H1 (cell line): ENCODE measurements around the gene MYLK4. TPM values are rescaled to one million over a fixed set of nuclear protein-coding genes. Genes with fewer than 3 reads are reported as not detected.

Experiments used
- CTCF ChIA-PET: fragments of 300-600 bp; sonication (Branson Sonifier 250); formaldehyde crosslinking; loops from one replicate; lab custom pipeline; 2021; ENCODE audit not compliant: partially characterized antibody; lab: Charles Lee
- POLR2A ChIA-PET: fragments of 300-600 bp; sonication (Branson Sonifier 250); formaldehyde crosslinking; loops from one replicate; lab custom pipeline; 2021; ENCODE audit warnings: inconsistent platforms; ENCODE audit not compliant: partially characterized antibody; lab: Charles Lee
- DNase-seq, 2 experiments: peaks; one replicate each; pipeline versions ENCODE4 v3.0.0 to v3.0.0-alpha.2; 2010 to 2022; ENCODE audit warnings: low spot score in 2 of 2, low read depth in 1 of 2, mixed read lengths in 1 of 2
- FAIRE-seq: peaks from 2 replicates; lab custom pipeline; 2011; peaks lifted over from hg19 to GRCh38; lab: Jason Lieb, UNC
- H2AFZ ChIP-seq: 2 replicates; pipeline ENCODE4 v1.8.1; 2012; ENCODE audit warnings: low read length, inconsistent platforms
- H2AK5ac ChIP-seq: 2 replicates; pipeline ENCODE4 v1.6.1; 2013; ENCODE audit warnings: low read depth, low read length
- H2BK120ac ChIP-seq: replicated peaks from 2 replicates; pipeline ENCODE3; 2013; ENCODE audit warnings: low read depth, low read length, inconsistent platforms
- H2BK12ac ChIP-seq: 2 replicates; pipeline ENCODE4 v1.6.1; 2013; ENCODE audit warnings: low read depth, low read length
- H2BK15ac ChIP-seq: 2 replicates; pipeline ENCODE4 v1.6.1; 2013; ENCODE audit warnings: low read length
- H2BK20ac ChIP-seq: 2 replicates; pipeline ENCODE4 v1.6.1; 2013; ENCODE audit warnings: low read length
- H2BK5ac ChIP-seq: 2 replicates; pipeline ENCODE4 v1.6.1; 2013; ENCODE audit warnings: low read depth, low read length
- H3K14ac ChIP-seq: 2 replicates; pipeline ENCODE4 v1.6.1; 2013; ENCODE audit warnings: inconsistent platforms; ENCODE audit not compliant: insufficient read length
- H3K18ac ChIP-seq: 2 replicates; pipeline ENCODE4 v1.6.1; 2013; ENCODE audit warnings: low read length; ENCODE audit errors: extremely low read depth
- H3K23ac ChIP-seq: 2 replicates; pipeline ENCODE4 v1.6.1; 2013; ENCODE audit warnings: inconsistent platforms; ENCODE audit not compliant: insufficient read length
- H3K23me2 ChIP-seq: 2 replicates; pipeline ENCODE4 v1.6.1; 2013; ENCODE audit warnings: low read depth, low read length
- H3K27ac ChIP-seq: 2 replicates; pipeline ENCODE4 v1.6.1; 2011; ENCODE audit warnings: low read depth, low read length, inconsistent platforms
- H3K27me3 ChIP-seq, 4 experiments: replicated peaks in 1 of 4; 1 replicate in 1 of 4; 2 replicates in 3 of 4; pipeline versions ENCODE4 v1.6.1 to v1.8.1; 2011 to 2013; ENCODE audit warnings: low read length in 3 of 4, mild to moderate bottlenecking in 3 of 4, inconsistent platforms in 2 of 4, mixed read lengths in 2 of 4, moderate library complexity in 1 of 4; ENCODE audit not compliant: control insufficient read depth in 3 of 4, insufficient read depth in 3 of 4; ENCODE audit errors: extremely low read depth in 1 of 4
- H3K36me3 ChIP-seq, 4 experiments: 2 replicates each; pipeline versions ENCODE4 v1.6.1 to v1.8.1; 2011 to 2013; ENCODE audit warnings: mild to moderate bottlenecking in 4 of 4, low read length in 3 of 4, moderate library complexity in 2 of 4, control low read depth in 1 of 4, inconsistent platforms in 1 of 4; ENCODE audit not compliant: insufficient read depth in 4 of 4, control insufficient read depth in 2 of 4
- H3K4ac ChIP-seq: replicated peaks from 2 replicates; pipeline ENCODE3; 2013; ENCODE audit warnings: low read length, low read depth, mixed read lengths, inconsistent platforms; ENCODE audit not compliant: insufficient read length
- H3K4me1 ChIP-seq, 4 experiments: replicated peaks in 1 of 4; 1 replicate in 1 of 4; 2 replicates in 3 of 4; pipeline versions ENCODE4 v1.6.1 to v1.8.1; 2011 to 2013; ENCODE audit warnings: low read length in 3 of 4, inconsistent platforms in 2 of 4, mixed read lengths in 1 of 4; ENCODE audit not compliant: insufficient read depth in 4 of 4, control insufficient read depth in 3 of 4
- H3K4me2 ChIP-seq, 2 experiments: 2 replicates each; pipeline versions ENCODE4 v1.6.1 to v1.8.1; 2011 to 2013; ENCODE audit warnings: low read depth in 2 of 2, low read length in 2 of 2, control low read depth in 1 of 2, inconsistent platforms in 1 of 2, mild to moderate bottlenecking in 1 of 2; ENCODE audit not compliant: insufficient read depth in 1 of 2
- H3K4me3 ChIP-seq, 4 experiments: fragments of 200-600, 300-600 bp in 1 of 4; sonication (generic), shearing (Covaris generic), sonication (Bioruptor Twin) in 1 of 4; 2 replicates each; pipeline versions ENCODE4 v1.5.1 to v1.8.1; 2011 to 2016; ENCODE audit warnings: low read length in 4 of 4, low read depth in 3 of 4, control low read depth in 2 of 4, inconsistent platforms in 2 of 4, mild to moderate bottlenecking in 2 of 4, mixed read lengths in 1 of 4, moderate library complexity in 1 of 4; ENCODE audit not compliant: insufficient read depth in 2 of 4; ENCODE audit errors: extremely low read depth in 1 of 4
- H3K56ac ChIP-seq: replicated peaks from 2 replicates; pipeline ENCODE3; 2013; ENCODE audit warnings: low read depth, mild to moderate bottlenecking, mixed read lengths, low read length, inconsistent platforms; ENCODE audit not compliant: insufficient read length
- H3K79me1 ChIP-seq: 2 replicates; pipeline ENCODE4 v1.6.1; 2013; ENCODE audit warnings: low read depth, low read length, control low read depth
- H3K79me2 ChIP-seq, 2 experiments: 2 replicates each; pipeline versions ENCODE4 v1.6.1 to v1.8.1; 2012 to 2013; ENCODE audit warnings: low read length in 2 of 2, mild to moderate bottlenecking in 2 of 2, inconsistent platforms in 1 of 2; ENCODE audit not compliant: insufficient read depth in 2 of 2, control insufficient read depth in 1 of 2
- H3K9ac ChIP-seq, 4 experiments: replicated peaks in 1 of 4; 1 replicate in 1 of 4; 2 replicates in 3 of 4; pipeline versions ENCODE4 v1.6.1 to v1.8.1; 2011 to 2013; ENCODE audit warnings: low read depth in 3 of 4, low read length in 3 of 4, control low read depth in 2 of 4, mild to moderate bottlenecking in 2 of 4, moderate library complexity in 2 of 4, inconsistent platforms in 1 of 4; ENCODE audit errors: extremely low read depth in 1 of 4
- H3K9me3 ChIP-seq, 2 experiments: 2 replicates each; pipeline versions ENCODE4 v1.6.1 to v1.8.1; 2012 to 2013; ENCODE audit warnings: mild to moderate bottlenecking in 2 of 2, moderate library complexity in 2 of 2, control low read depth in 1 of 2, inconsistent platforms in 1 of 2, low read depth in 1 of 2, low read length in 1 of 2, mixed read lengths in 1 of 2; ENCODE audit not compliant: insufficient read depth in 2 of 2
- H4K20me1 ChIP-seq, 2 experiments: replicated peaks in 1 of 2; 2 replicates each; pipeline versions ENCODE3 to v1.8.1; 2011 to 2013; ENCODE audit warnings: inconsistent platforms in 2 of 2, low read length in 2 of 2, mild to moderate bottlenecking in 1 of 2; ENCODE audit not compliant: insufficient read depth in 2 of 2, control insufficient read depth in 1 of 2
- H4K5ac ChIP-seq: 2 replicates; pipeline ENCODE4 v1.6.1; 2013; ENCODE audit warnings: low read length, low read depth, mixed read lengths, inconsistent platforms; ENCODE audit not compliant: insufficient read length
- H4K8ac ChIP-seq: 2 replicates; pipeline ENCODE4 v1.8.0; 2013; ENCODE audit warnings: mild to moderate bottlenecking, moderate library complexity, low read length, inconsistent platforms; ENCODE audit not compliant: insufficient read depth; ENCODE audit errors: extremely low read depth
- H4K91ac ChIP-seq: replicated peaks from 2 replicates; pipeline ENCODE3; 2013; ENCODE audit warnings: low read length, mixed read lengths, inconsistent platforms; ENCODE audit not compliant: insufficient read length
- BCL11A ChIP-seq, 2 experiments: IDR thresholded peaks; one replicate each; pipeline ENCODE4 v1.6.1; 2011; ENCODE audit warnings: low read depth in 2 of 2, low read length in 2 of 2, mild to moderate bottlenecking in 2 of 2
- JUND ChIP-seq: IDR thresholded peaks from 2 replicates; pipeline ENCODE4 v1.6.1; 2011; ENCODE audit warnings: mild to moderate bottlenecking, improper control_type of control experiment, low read length
- RAD21 ChIP-seq, 2 experiments: IDR thresholded peaks in 1 of 2; conservative IDR thresholded peaks in 1 of 2; 2 replicates each; pipeline ENCODE4 v1.6.1; 2011; ENCODE audit warnings: low read depth in 2 of 2, low read length in 2 of 2, improper control_type of control experiment in 1 of 2, inconsistent platforms in 1 of 2, mild to moderate bottlenecking in 1 of 2, moderate library complexity in 1 of 2
- SAP30 ChIP-seq: fragments of 300-600 bp; sonication (generic); IDR thresholded peaks from 2 replicates; pipeline ENCODE4 v1.7.1; 2012; ENCODE audit warnings: low read length, moderate library complexity, mild to moderate bottlenecking, inconsistent platforms; ENCODE audit not compliant: insufficient read depth, insufficient replicate concordance
- WGBS, 2 experiments: shearing (Covaris generic) in 1 of 2; methylation state at CpG; one replicate each; pipeline versions ENCODE4 v1.1.6 to v1.1.7; 2013 to 2015; ENCODE audit warnings: low lambda C conversion rate in 2 of 2, mixed read lengths in 2 of 2, inconsistent platforms in 1 of 2, low coverage in 1 of 2, missing lambda C conversion rate in 1 of 2; ENCODE audit not compliant: insufficient replicate concordance in 2 of 2, insufficient coverage in 1 of 2, insufficient read length in 1 of 2; ENCODE audit errors: extremely low coverage in 1 of 2, missing lambda C conversion rate in 1 of 2; 5-methylcytosine and 5-hydroxymethylcytosine counted together
- polyA plus RNA-seq, 7 experiments: library from polyadenylated mRNA; depleted of rRNA in 3 of 7; stranded (reverse) in 5 of 7; unstranded in 2 of 7; fragments of >200 nt in 5 of 7; fragments of 200-250 nt in 2 of 7; gene quantifications; 1 replicate in 5 of 7; 2 replicates in 1 of 7; 4 replicates in 1 of 7; pipeline versions ENCODE4 v1.2.1 to v1.2.3, GENCODE V29; 2011 to 2013; ENCODE audit warnings: missing spikeins in 2 of 7, mixed read lengths in 2 of 7
- total RNA-seq: library from RNA; stranded (reverse); fragmentation: NEBNext Ultra II Directional; extraction: Animal tissue kit (Norgen Biotek cat#: 25700); gene quantifications from 2 replicates; pipeline ENCODE4 v1.2.1, GENCODE V29; 2021

MYLK4 gene
- total and polyA plus RNA-seq, 2 of the 8 experiments (the other 6 are each of a cell fraction or from before 2014, with no cell fraction given), result 0.11 to 0.17 TPM

DNA sequence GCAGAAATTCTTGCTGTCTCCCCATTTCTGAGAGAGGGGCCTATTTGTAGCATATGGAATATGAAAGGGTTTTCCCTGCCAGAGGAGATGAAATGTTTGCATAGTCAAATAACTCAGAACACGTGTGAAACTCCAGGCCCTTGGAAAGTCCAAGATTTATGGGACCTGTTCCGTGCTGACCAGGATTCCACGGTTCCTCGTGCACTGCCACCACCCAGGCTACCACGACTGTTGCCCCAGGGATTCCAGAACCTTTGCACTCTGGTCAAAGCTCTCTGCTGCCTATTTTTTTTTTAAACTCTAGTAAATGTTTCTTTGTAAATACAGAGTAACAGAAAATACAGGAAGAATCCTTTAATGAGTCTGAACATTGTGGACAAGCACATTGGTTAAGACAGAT is 35.0 kb downstream of the MYLK4 start:
- H3K27me3 ChIP-seq, result no peaks in the 10 kb centered on the region
- FAIRE-seq (no peak), DNase-seq (no peak)
- no peak overlapping the region for H2BK120ac ChIP-seq
- no peak overlapping the region for H4K5ac ChIP-seq
- H3K56ac ChIP-seq, result no peak overlapping the region
- H3K23me2 ChIP-seq, result no peaks in the 10 kb centered on the region
- no peak overlapping the region for H4K8ac ChIP-seq
- H3K36me3 ChIP-seq, result no peaks in the 10 kb centered on the region
- WGBS, 2 experiments, result 93% methylated on average over 5 of the region's 5 CpGs; no CpG with 5 or more reads in 1 of the 2 experiments
- ChIA-PET POLR2A (no interaction called here), CTCF (interaction anchor here (1.1 to 1.3 kb wide), 2 partner anchors 13 to 93 kb away, joined by 3 read pairs; no protein-coding TSS in a partner anchor)
- TF ChIP-seq JUND (no peak), SAP30 (no peak), RAD21 (IDR thresholded peaks at IDR 0.05 in 1 of 2, conservative IDR thresholded peaks at IDR 0.05 in 1 of 2; ENCODE audit: low read depth in 2 of 2, low read length in 2 of 2) (no peak), BCL11A (IDR thresholded peaks at IDR 0.05; ENCODE audit: low read depth in 2 of 2, low read length in 2 of 2) (no peak)
- H2BK12ac ChIP-seq, result no peak overlapping the region
- H4K91ac ChIP-seq, result no peak overlapping the region
- H3K4me2 ChIP-seq, result no peak overlapping the region
- H3K79me1 ChIP-seq, result no peaks in the 10 kb centered on the region
- H2BK5ac ChIP-seq, result no peak overlapping the region
- no peak overlapping the region for H3K23ac ChIP-seq
- H3K79me2 ChIP-seq, result no peaks in the 10 kb centered on the region
- no peaks in the 10 kb centered on the region for H4K20me1 ChIP-seq
- H3K9ac ChIP-seq, result no peak overlapping the region
- no peak overlapping the region for H3K14ac ChIP-seq
- no peak overlapping the region for H3K27ac ChIP-seq
- no peak overlapping the region for H2AFZ ChIP-seq
- peaks cover 8 to 9% of the 10 kb centered on the region in 2 experiments for H3K9me3 ChIP-seq
- H2BK15ac ChIP-seq, result no peak overlapping the region
- no peak overlapping the region for H3K4me3 ChIP-seq
- H3K18ac ChIP-seq, result no peak overlapping the region
- H3K4ac ChIP-seq, result no peak overlapping the region
- no peak overlapping the region for H2BK20ac ChIP-seq
- no peak overlapping the region for H2AK5ac ChIP-seq
- H3K4me1 ChIP-seq, result 0 out of 7 replicates have a peak, but pooled peaks cover 0 to 2% (median 0%) of the 10 kb centered on the region in 4 experiments
